Transverse colon (tissue), 4 donors: ENCODE data around the gene CCDC71. TPM values are rescaled to one million over a fixed set of nuclear protein-coding genes. Genes with fewer than 3 reads are reported as not detected.

Experiments used
- DNase-seq: peaks from one replicate; pipeline ENCODE4 v3.0.0-alpha.2; 2019
- H3K27ac ChIP-seq, 4 donors: fragments of 200-600 bp; sonication (generic); 2 replicates each; pipeline ENCODE4 v1.5.1; 2016 to 2018; ENCODE audit warnings: inconsistent platforms in 4 of 4
- H3K27me3 ChIP-seq: fragments of 200-600 bp; sonication (generic); 2 replicates; pipeline ENCODE4 v1.5.1; 2017; ENCODE audit warnings: inconsistent platforms
- H3K36me3 ChIP-seq, 4 donors: fragments of 200-600 bp; sonication (generic); 2 replicates each; pipeline ENCODE4 v1.5.1; 2017 to 2019; ENCODE audit warnings: inconsistent platforms in 4 of 4
- H3K4me1 ChIP-seq, 4 donors: fragments of 200-600 bp; sonication (generic); 2 replicates each; pipeline ENCODE4 v1.5.1; 2017 to 2020; ENCODE audit warnings: inconsistent platforms in 4 of 4
- H3K4me3 ChIP-seq, 4 donors: fragments of 200-600 bp; sonication (generic); 1 replicate in 1 of 4; 2 replicates in 3 of 4; pipeline versions ENCODE4 v1.5.1 to v1.6.1; 2017 to 2019; ENCODE audit warnings: inconsistent platforms in 4 of 4
- H3K9me3 ChIP-seq, 2 donors: fragments of 200-600 bp; sonication (generic); 2 replicates each; pipeline ENCODE4 v1.5.1; 2017 to 2019; ENCODE audit warnings: inconsistent platforms in 2 of 2
- EP300 ChIP-seq: sonication (generic); formaldehyde crosslinking; IDR thresholded peaks from one replicate; pipeline ENCODE4 v1.6.1; 2017; ENCODE audit warnings: antibody characterized with exemption, low read depth
- POLR2A ChIP-seq: fragments of 450-650 bp; IDR thresholded peaks from one replicate; pipeline ENCODE4 v1.6.1; 2016; ENCODE audit warnings: antibody characterized with exemption, mild to moderate bottlenecking, moderate library complexity
- POLR2AphosphoS5 ChIP-seq, 3 donors: sonication (generic); formaldehyde crosslinking; IDR thresholded peaks; one replicate each; pipeline ENCODE4 v1.6.1; 2016; ENCODE audit warnings: antibody characterized with exemption in 3 of 3
- WGBS, 2 donors: methylation state at CpG; one replicate each; pipeline ENCODE4 v1.1.5; 2018; ENCODE audit warnings: low coverage in 1 of 2; 5-methylcytosine and 5-hydroxymethylcytosine counted together
- in situ Hi-C, 4 donors: fragments of 200-750 bp; cut with MboI; loops; one replicate each; pipeline versions ENCODE4 v1.15.0 to v1.15.1; 2017; ENCODE audit warnings: low sequenced_read_pairs in 3 of 4, low pct_ligation_motif_present in 1 of 4, low pct_unique_long_range_greater_than_20kb in 1 of 4
- intact Hi-C: fragments of 100-400 bp; cut with DNase I; formaldehyde crosslinking; loops from one replicate; pipeline ENCODE4 v1.15.1; 2023; ENCODE audit warnings: low total_unique reads
- total RNA-seq, 4 donors: library from RNA; depleted of rRNA; stranded (reverse); fragments of >200 nt; gene quantifications; one replicate each; pipeline ENCODE4 v1.1.0, GENCODE V29; 2016
- TF ChIP-seq, protein P1 (sequence below), 5 experiments: fragments of 200-600 bp in 3 of 5; fragments of 450-650 bp in 2 of 5; sonication (generic) in 3 of 5; IDR thresholded peaks; 1 replicate in 2 of 5; 2 replicates in 3 of 5; pipeline ENCODE4 v1.5.1; 2016 to 2017; ENCODE audit warnings: antibody characterized with exemption in 5 of 5, inconsistent platforms in 3 of 5, mild to moderate bottlenecking in 2 of 5, moderate library complexity in 1 of 5

The CCDC71 gene
- total RNA-seq, 4 donors from 2014 or later, result 26.2 to 33.9 (median 31.3) TPM

DNA sequence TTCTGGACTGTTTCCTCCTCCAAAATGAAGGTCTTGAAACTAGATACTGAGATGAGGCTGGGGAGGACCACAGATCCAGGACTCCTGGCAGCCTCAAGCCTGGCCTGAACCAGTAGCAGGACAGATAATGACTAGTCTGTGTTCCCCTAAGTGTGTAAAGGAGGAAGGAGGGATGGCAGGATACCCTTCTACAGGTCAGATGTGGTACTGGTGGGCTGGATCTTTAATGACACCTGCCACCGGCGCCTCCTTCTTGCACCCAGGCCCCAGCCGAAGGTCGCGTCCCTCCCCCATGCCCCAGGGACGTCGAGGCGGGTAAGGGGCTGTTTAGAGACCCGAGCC is 46.1 kb downstream of the CCDC71 start:
- Histone ChIP-seq H3K36me3 (peaks cover 0 to 38% (median 20%) of the 10 kb centered on the region in 4 donors), H3K27me3 (no peaks in the 10 kb centered on the region), H3K4me3 (peak overlapping the region; percentile 64 to 86 (median 78)), H3K27ac (peak overlapping the region; percentile 89 to 98 (median 94)), H3K9me3 (no peaks in the 10 kb centered on the region), H3K4me1 (peaks cover 8 to 18% (median 13%) of the 10 kb centered on the region in 4 donors)
- no peak for TF ChIP-seq POLR2A
- TF ChIP-seq, protein P1, sequence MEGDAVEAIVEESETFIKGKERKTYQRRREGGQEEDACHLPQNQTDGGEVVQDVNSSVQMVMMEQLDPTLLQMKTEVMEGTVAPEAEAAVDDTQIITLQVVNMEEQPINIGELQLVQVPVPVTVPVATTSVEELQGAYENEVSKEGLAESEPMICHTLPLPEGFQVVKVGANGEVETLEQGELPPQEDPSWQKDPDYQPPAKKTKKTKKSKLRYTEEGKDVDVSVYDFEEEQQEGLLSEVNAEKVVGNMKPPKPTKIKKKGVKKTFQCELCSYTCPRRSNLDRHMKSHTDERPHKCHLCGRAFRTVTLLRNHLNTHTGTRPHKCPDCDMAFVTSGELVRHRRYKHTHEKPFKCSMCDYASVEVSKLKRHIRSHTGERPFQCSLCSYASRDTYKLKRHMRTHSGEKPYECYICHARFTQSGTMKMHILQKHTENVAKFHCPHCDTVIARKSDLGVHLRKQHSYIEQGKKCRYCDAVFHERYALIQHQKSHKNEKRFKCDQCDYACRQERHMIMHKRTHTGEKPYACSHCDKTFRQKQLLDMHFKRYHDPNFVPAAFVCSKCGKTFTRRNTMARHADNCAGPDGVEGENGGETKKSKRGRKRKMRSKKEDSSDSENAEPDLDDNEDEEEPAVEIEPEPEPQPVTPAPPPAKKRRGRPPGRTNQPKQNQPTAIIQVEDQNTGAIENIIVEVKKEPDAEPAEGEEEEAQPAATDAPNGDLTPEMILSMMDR (IDR thresholded peaks at IDR 0.05), result peak in 1 of 5 experiments; percentile 32
- TF ChIP-seq POLR2AphosphoS5 (IDR thresholded peaks at IDR 0.05), result no peak
- TF ChIP-seq EP300, result no peak
- DNase-seq, result no peak
- in situ Hi-C loops (loop anchor here in 1 of 4 donors (5.0 kb wide), 1 partner anchor 47 kb away; the partner anchor contains the start of gene CCDC71), intact Hi-C loops (no loop called here)
- WGBS, 2 donors, result 0% methylated on average over 5 of the region's 9 CpGs; no CpG with 5 or more reads in 1 of the 2 donors

DNA sequence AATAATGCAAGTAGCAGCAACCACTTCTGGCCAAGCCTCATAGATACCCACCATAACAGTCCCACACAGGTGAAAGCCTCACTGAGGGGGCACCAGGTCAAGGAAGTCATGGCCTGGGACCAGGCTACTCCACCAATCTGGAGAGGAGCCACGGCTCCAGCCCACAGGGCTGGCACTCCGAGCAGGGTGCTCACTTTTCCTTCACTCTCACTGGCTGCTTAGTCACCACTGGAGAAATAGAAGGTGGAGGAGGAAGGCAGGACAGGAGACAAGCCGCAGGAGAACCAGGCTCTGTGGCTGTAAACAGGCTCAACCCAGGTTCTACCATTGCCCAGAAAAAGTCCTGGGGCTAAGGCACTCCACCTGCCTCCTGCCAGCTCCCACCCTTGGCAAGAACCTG is 46.7 kb downstream of the CCDC71 start:
- no peaks in the 10 kb centered on the region for H3K9me3 ChIP-seq
- intact Hi-C loops, result no loop called here
- peak overlapping the region; percentile 89 to 98 (median 94) for H3K27ac ChIP-seq
- H3K36me3 ChIP-seq, result peaks cover 0 to 44% (median 24%) of the 10 kb centered on the region in 4 donors
- peaks cover 8 to 18% (median 13%) of the 10 kb centered on the region in 4 donors for H3K4me1 ChIP-seq
- 52% methylated on average over 3 of the region's 3 CpGs; no CpG with 5 or more reads in 1 of the 2 donors for WGBS, 2 donors
- in situ Hi-C loops, result no loop called here
- TF ChIP-seq EP300 (no peak), POLR2AphosphoS5 (IDR thresholded peaks at IDR 0.05) (no peak), POLR2A (no peak)
- TF ChIP-seq, protein P1 (IDR thresholded peaks at IDR 0.05), result no peak
- DNase-seq, result no peak
- H3K4me3 ChIP-seq, result peak overlapping the region in 2 of 4 donors; percentile 74 to 81
- no peaks in the 10 kb centered on the region for H3K27me3 ChIP-seq

DNA sequence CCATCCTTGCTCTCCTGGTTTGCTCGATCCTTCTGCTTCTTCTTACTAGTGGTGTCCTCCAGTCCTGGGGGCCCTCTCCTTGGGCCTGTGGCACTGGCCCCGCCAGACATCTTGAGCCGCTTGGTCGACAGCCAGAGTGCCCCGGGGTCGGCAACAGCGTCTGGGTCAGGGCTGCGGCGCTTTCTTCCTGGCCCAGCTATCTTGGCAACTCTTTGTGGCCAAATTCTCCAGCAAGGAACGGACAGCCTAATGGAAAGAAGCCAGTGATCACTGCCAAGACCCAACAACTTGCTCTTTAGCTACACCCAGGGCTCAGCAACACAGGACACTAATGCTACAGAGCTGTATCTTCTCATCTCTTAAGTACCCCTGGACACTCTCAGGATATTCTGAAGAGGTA is 47.1 kb downstream of the CCDC71 start:
- DNase-seq, result no peak
- Histone ChIP-seq H3K36me3 (peaks cover 0 to 48% (median 27%) of the 10 kb centered on the region in 4 donors), H3K4me1 (peaks cover 8 to 18% (median 13%) of the 10 kb centered on the region in 4 donors), H3K4me3 (peak overlapping the region in 1 of 4 donors; percentile 81), H3K27me3 (no peaks in the 10 kb centered on the region), H3K27ac (peak overlapping the region in 3 of 4 donors; percentile 89 to 98 (median 95)), H3K9me3 (no peaks in the 10 kb centered on the region)
- intact Hi-C loops, result no loop called here
- TF ChIP-seq EP300 (no peak), POLR2A (no peak), POLR2AphosphoS5 (IDR thresholded peaks at IDR 0.05) (no peak)
- TF ChIP-seq, protein P1 (IDR thresholded peaks at IDR 0.05), result no peak
- in situ Hi-C loops, result no loop called here
- WGBS, 2 donors, result 83% methylated on average over 10 of the region's 10 CpGs; no CpG with 5 or more reads in 1 of the 2 donors

Other genes starting within 250 kb of the CCDC71 start
- gene ARIH2, start 247.5 kb downstream of the CCDC71 start, total RNA-seq, result 100 to 1,000 TPM in 3 of 4 donors, 10 to 100 TPM in 1; 82.6 to 269 (median 115) TPM
- gene P4HTM, start 176.1 kb downstream of the CCDC71 start, total RNA-seq, result 100 to 1,000 TPM in 1 of 4 donors, 10 to 100 TPM in 3; 43.4 to 100 (median 76.6) TPM
- gene WDR6, start 158.9 kb downstream of the CCDC71 start, total RNA-seq, result 100 to 1,000 TPM in 3 of 4 donors, 10 to 100 TPM in 1; 76.0 to 162 (median 146) TPM
- gene DALRD3, start 147.8 kb downstream of the CCDC71 start, total RNA-seq, result 100 to 1,000 TPM in 1 of 4 donors, 10 to 100 TPM in 3; 30.4 to 136 (median 42.0) TPM
- 100 to 1,000 TPM in 1 of 4 donors, 10 to 100 TPM in 3; 30.4 to 125 (median 88.1) TPM for gene NDUFAF3, start 144.2 kb downstream of the CCDC71 start, total RNA-seq
- 100 to 1,000 TPM in 1 of 4 donors, 10 to 100 TPM in 3; 25.1 to 106 (median 72.7) TPM for gene IMPDH2, start 136.9 kb downstream of the CCDC71 start, total RNA-seq
- 100 to 1,000 TPM in 1 of 4 donors, 10 to 100 TPM in 3; 76.4 to 122 (median 84.7) TPM for gene QRICH1, start 72.3 kb downstream of the CCDC71 start, total RNA-seq
- 100 to 1,000 TPM; 403 to 873 (median 447) TPM for gene QARS1, start 61.6 kb downstream of the CCDC71 start, total RNA-seq
- 10 to 100 TPM; 66.5 to 86.2 (median 71.7) TPM for gene USP19, start 45.5 kb downstream of the CCDC71 start, total RNA-seq
- 100 to 1,000 TPM; 141 to 290 (median 177) TPM for gene LAMB2, start 33.3 kb downstream of the CCDC71 start, total RNA-seq
- gene KLHDC8B, start 5.3 kb upstream of the CCDC71 start, total RNA-seq, result 10 to 100 TPM in 2 of 4 donors, 1 to 10 TPM in 2; 4.5 to 23.5 (median 13.4) TPM
- 10 to 100 TPM in 1 of 4 donors, 1 to 10 TPM in 3; 2.4 to 13.5 (median 5.3) TPM for gene C3orf62, start 110.9 kb upstream of the CCDC71 start, total RNA-seq
- 10 to 100 TPM; 11.1 to 39.6 (median 27.0) TPM for gene USP4, start 173.7 kb upstream of the CCDC71 start, total RNA-seq
- 100 to 1,000 TPM; 155 to 485 (median 274) TPM for gene GPX1, start 192.0 kb upstream of the CCDC71 start, total RNA-seq
- 100 to 1,000 TPM; 302 to 526 (median 401) TPM for gene RHOA, start 245.6 kb upstream of the CCDC71 start, total RNA-seq
- gene TCTA, start 246.1 kb upstream of the CCDC71 start, total RNA-seq, result 10 to 100 TPM in 3 of 4 donors, 1 to 10 TPM in 1; 7.8 to 59.8 (median 38.6) TPM